ENCODE results near the gene TARBP1. TPM values are rescaled to one million over a fixed set of nuclear protein-coding genes. Genes with fewer than 3 reads are reported as not detected.

Gene TARBP1
- total and polyA plus RNA-seq, 2 of the 8 experiments (the other 6 are each of a cell fraction or from before 2014, with no cell fraction given), result 21.9 to 32.3 TPM

GRCh38 chr1:234502785-234503184 is 23.8 kb upstream of the TARBP1 start:
- no peak overlapping the region for H3K23ac ChIP-seq (ENCODE audit: insufficient read length)
- no peak for FAIRE-seq
- no peak for TF ChIP-seq CTCF (IDR thresholded peaks at IDR 0.05; ENCODE audit: control extremely low read depth in 1 of 3, insufficient read depth in 1 of 3, low read depth in 1 of 3, low read length in 3 of 3)

More at GRCh38 chr1:234502785-234503184, 23.8 kb upstream of the TARBP1 start:
- Histone ChIP-seq H3K27ac (ENCODE audit: low read depth, low read length) (no peak overlapping the region), H2AK5ac (ENCODE audit: low read depth, low read length) (no peak overlapping the region), H4K91ac (replicated peaks; ENCODE audit: insufficient read length, low read length) (no peak overlapping the region), H2BK12ac (ENCODE audit: low read depth, low read length) (no peak overlapping the region), H3K9me3 (ENCODE audit: insufficient read depth in 2 of 2, low read depth in 1 of 2, low read length in 1 of 2) (no peaks in the 10 kb centered on the region), H2BK20ac (ENCODE audit: low read length) (no peak overlapping the region), H2BK5ac (ENCODE audit: low read depth, low read length) (no peak overlapping the region; the same call in 1 of the 2 replicates), H3K79me2 (ENCODE audit: control insufficient read depth in 1 of 2, insufficient read depth in 2 of 2, low read length in 2 of 2) (no peaks in the 10 kb centered on the region), H4K5ac (ENCODE audit: insufficient read length, low read depth, low read length) (peak overlapping the region; percentile 13), H3K9ac (replicated peaks in 1 of 4; ENCODE audit: extremely low read depth in 1 of 4, low read depth in 3 of 4, low read length in 3 of 4) (no peak overlapping the region), H3K79me1 (ENCODE audit: low read depth, low read length) (no peaks in the 10 kb centered on the region), H3K4ac (replicated peaks; ENCODE audit: insufficient read length, low read depth, low read length) (no peak overlapping the region), H3K18ac (ENCODE audit: extremely low read depth, low read length) (no peak overlapping the region), H2BK120ac (replicated peaks; ENCODE audit: low read depth, low read length) (no peak overlapping the region), H3K23me2 (ENCODE audit: low read depth, low read length) (no peaks in the 10 kb centered on the region), H3K14ac (ENCODE audit: insufficient read length) (no peak overlapping the region), H2BK15ac (ENCODE audit: low read length) (no peak overlapping the region), H4K20me1 (replicated peaks in 1 of 2; ENCODE audit: control insufficient read depth in 1 of 2, insufficient read depth in 2 of 2, low read length in 2 of 2) (no peaks in the 10 kb centered on the region), H4K8ac (ENCODE audit: extremely low read depth, insufficient read depth, low read length) (no peak overlapping the region), H3K4me2 (ENCODE audit: insufficient read depth in 1 of 2, low read depth in 2 of 2, low read length in 2 of 2) (peak overlapping the region in 1 of 2 experiments; percentile 9; a peak in 1 of 4 replicates), H3K36me3 (ENCODE audit: control insufficient read depth in 2 of 4, insufficient read depth in 4 of 4, low read length in 3 of 4) (no peaks in the 10 kb centered on the region), H3K4me1 (replicated peaks in 1 of 4; ENCODE audit: control insufficient read depth in 3 of 4, insufficient read depth in 4 of 4, low read length in 3 of 4) (peaks cover 1 to 8% (median 2%) of the 10 kb centered on the region in 4 experiments; a peak in 3 of 7 replicates), H3K4me3 (ENCODE audit: extremely low read depth in 1 of 4, insufficient read depth in 2 of 4, low read depth in 3 of 4, low read length in 4 of 4) (no peak overlapping the region), H2AFZ (ENCODE audit: low read length) (no peak overlapping the region), H3K27me3 (replicated peaks in 1 of 4; ENCODE audit: control insufficient read depth in 3 of 4, extremely low read depth in 1 of 4, insufficient read depth in 3 of 4, low read length in 3 of 4) (no peaks in the 10 kb centered on the region), H3K56ac (replicated peaks; ENCODE audit: insufficient read length, low read depth, low read length) (no peak overlapping the region)
- no peak for DNase-seq (ENCODE audit: low read depth in 1 of 2, low spot score in 2 of 2)
- ChIA-PET POLR2A (ENCODE audit: partially characterized antibody) (no interaction called here), CTCF (ENCODE audit: partially characterized antibody) (interaction anchor here (0.6 to 1.4 kb wide), 2 partner anchors 85 to 95 kb away, joined by 3 to 5 read pairs; no protein-coding TSS in a partner anchor)
